Astrocyte (in vitro differentiated cells and primary cell): ENCODE results near the gene CPNE5.

Source experiments
- CTCF ChIP-seq: IDR thresholded peaks from 2 replicates; pipeline ENCODE4 v1.5.1; 2011; ENCODE audit warnings: low read depth, mild to moderate bottlenecking, inconsistent platforms, low read length, moderate library complexity; ENCODE audit not compliant: insufficient read depth
- EZH2 ChIP-seq: IDR thresholded peaks from 2 replicates; pipeline ENCODE4 v1.6.1; 2012; ENCODE audit warnings: mild to moderate bottlenecking, low read length, inconsistent platforms; ENCODE audit not compliant: insufficient read depth

GRCh38 chr6:36833182-36833789, 6.0 kb downstream of the CPNE5 start:
- no peak for TF ChIP-seq CTCF
- no peak for TF ChIP-seq EZH2
